GM19328 (cell line): ENCODE results near the gene FANCC.

Source experiments
- ATAC-seq: cut with Tn5 transposase; IDR thresholded peaks from one replicate; pipeline ENCODE4 v1.9.1; 2021; ENCODE audit warnings: mild to moderate bottlenecking, moderate library complexity; ENCODE audit not compliant: unreplicated experiment

The FANCC gene

DNA sequence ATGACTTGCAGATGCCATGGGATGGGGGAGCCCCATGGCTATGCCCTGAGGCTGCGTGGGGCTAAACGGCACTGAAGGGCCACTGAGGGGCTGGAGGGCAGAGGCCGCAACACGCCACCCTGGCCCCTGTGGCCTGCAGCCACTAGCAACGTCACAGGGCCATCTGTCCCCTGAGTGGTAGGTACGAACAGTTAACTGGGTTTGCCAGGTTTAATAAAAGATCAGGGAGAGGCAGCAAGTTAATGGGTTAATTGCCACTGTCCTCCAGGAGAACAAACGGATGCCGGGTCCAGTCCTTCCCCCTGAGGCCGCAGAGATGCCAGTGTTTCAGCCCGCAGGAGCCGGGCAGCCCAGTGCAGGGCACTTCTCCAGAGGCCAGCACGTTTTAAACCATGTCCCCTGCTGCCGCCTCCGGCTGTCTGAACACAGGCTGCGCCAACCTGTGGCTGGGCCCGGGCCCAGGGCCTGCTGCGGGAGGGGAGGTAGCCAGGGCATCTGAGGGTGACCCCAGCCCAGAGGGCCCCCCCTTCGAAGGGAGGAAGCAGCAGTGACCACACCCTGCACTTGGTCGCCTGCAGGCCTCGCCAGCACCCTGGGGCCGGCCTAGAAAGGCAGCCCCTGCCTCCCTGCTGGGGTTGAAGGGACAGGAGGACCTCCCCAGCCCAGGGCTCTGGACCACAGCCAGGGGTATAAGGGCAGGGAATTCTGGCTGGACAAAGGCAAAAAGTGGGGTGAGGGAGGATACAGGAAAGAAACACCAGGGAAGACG, 227.3 kb downstream of the FANCC start:
- ATAC-seq, result no peak

GRCh38 chr9:95089257-95090022, 228.1 kb downstream of the FANCC start:
- ATAC-seq, result no peak

- no peak for ATAC-seq
Observed at GRCh38 chr9:95088421-95089161, 228.9 kb downstream of the FANCC start.

GRCh38 chr9:95087659-95088242, 229.8 kb downstream of the FANCC start:
- ATAC-seq, result no peak

DNA sequence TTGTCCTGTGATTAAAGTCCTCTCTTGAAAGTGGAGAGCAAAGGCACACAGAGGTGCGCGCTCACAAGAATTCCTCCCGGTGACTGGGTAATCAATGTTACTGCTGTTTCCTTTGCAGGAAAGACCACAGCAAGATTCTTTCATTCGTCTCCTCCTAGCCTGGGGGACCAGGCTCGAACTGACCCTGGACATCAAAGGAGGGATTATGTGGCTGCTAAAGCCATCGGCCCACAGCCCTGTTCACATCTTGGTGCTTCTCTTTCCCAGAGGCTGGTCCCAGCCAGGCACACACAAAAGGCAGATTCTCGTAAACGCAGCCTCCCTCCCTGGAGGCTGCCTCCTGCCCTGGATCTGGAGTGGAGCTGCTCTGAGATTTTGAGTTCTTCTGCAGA, 230.9 kb downstream of the FANCC start:
- ATAC-seq, result no peak

- ATAC-seq, result no peak
Observed at GRCh38 chr9:95085861-95086563, 231.5 kb downstream of the FANCC start.

DNA sequence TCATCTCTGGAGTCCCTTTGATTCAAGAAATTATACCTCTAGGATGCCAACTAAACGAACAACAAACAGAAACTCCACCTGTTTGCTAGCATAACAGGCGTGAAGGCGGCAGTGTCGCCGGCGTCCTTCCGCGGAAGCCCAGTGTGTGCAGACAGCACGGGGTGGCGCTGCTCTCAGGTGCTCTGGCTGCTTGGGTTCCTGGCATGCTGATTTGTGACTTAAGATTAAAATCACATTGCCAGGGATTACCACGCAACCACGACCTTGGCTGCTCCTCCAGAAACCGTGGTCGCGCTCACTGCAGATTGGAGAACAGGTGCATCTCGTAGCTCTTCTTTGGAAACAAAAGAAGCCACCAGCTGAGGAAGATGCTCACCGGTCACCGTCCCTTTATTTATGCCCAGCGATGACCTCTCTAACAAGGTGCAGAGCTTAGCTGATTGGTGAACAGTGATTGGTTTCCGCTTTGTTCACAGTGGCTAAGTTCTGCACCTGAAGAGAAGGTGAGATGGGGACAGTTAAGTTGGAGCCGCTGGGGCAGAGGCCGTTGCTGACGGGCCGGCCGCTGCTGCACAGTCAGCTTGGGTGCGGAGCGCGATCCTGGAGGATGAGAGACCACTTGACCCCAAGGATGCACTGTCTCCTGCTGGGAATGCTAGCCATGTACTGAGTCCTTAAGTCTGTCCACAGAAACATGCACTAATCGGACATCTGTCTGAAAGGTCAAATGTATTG, 232.3 kb downstream of the FANCC start:
- no peak for ATAC-seq

DNA sequence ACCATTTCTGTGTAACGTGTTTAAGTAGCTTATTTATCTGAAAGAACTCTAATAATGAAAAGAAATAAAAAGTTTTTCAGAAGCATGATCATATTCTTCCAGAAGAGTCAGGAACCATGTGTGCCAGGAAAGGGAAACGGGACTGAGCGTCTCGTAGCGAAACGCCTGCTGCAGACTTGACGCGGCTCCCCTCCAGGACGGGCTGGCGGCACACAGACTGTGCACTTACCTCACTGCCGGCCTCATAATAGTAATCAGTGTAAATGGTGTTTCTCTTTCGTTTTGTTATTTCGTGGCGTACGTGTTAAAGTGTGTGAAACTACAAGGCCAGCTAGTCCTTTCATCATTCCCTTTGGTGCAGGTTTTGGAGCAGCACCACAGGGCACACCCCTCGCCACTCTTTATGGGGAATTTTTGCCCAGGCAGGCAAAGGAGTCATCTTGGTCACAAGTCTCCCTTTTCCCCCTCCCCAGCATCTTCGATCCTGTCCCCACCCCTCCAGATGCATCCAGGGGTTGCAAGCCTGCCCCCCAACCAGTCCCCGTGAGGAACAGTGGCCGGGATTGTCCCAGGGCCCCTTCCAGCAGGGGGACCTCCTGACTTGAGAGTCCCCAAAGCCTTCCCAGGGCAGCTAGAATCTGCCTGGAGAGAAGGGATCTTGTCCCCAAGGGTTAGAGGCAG, 233.1 kb downstream of the FANCC start:
- ATAC-seq, result no peak

DNA sequence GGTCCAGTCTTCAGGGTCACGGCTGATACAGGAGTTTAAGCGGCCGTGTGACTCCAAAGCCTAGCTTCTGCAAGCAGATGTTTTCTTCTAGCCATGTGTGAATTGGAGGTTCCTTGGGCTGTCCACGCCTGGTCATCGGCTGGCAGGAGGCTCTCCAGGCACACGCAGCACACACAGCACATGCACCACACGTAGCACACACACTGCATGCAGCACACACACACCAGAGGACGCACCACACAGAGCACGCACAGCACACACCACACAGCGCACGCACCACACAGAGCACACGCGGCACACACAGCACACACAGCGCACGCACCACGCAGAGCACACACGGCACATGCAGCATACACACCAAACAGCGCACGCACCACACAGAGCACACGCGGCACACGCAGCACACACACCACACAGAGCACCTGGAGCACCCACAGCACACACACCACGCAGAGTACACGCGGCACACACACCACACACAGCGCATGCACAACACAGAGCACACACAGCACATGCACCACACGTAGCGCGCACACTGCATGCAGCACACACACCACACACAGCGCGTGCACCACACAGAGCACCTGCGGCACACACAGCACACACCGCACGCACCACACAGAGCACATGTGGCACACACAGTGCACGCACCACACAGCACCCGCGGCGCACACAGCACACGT, 234.3 kb downstream of the FANCC start:
- ATAC-seq, result no peak

- no peak for ATAC-seq
Observed at GRCh38 chr9:95082401-95083084, 235.0 kb downstream of the FANCC start.

- ATAC-seq, result no peak
Observed at GRCh38 chr9:95081998-95082397, 235.5 kb downstream of the FANCC start.

DNA sequence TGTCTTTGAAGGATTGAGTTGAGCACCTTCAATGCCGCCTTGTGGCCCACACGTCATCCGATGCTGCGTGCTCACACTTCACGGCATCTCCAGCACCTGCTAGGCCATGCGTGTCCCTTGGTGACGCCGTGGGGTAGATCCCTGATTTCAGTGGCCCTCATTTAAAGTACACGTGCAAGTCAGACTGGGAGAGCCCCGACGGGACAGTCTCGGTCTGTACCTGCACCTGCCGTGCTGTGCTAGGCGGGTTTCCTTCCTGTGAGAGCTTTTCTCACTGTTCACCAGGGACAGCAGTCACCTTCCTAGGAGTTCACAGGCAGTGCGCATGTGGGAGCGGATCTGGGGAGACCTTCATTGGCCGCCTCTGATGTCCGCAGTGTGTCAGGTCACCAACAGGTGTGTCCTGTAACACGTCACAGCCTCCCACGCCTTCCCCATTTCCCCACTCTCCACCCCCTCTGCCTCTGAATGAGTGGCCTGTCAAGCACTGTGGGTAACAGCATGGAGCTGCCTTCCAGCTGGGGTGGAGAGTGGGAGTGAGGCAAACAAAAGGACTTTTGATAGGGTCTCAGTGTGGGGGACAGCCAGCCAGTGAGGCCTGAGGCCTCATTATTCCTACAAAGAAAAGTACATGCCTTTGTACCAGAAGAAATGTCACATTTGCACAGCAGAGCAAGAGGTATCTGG, 236.4 kb downstream of the FANCC start:
- ATAC-seq, result no peak

DNA sequence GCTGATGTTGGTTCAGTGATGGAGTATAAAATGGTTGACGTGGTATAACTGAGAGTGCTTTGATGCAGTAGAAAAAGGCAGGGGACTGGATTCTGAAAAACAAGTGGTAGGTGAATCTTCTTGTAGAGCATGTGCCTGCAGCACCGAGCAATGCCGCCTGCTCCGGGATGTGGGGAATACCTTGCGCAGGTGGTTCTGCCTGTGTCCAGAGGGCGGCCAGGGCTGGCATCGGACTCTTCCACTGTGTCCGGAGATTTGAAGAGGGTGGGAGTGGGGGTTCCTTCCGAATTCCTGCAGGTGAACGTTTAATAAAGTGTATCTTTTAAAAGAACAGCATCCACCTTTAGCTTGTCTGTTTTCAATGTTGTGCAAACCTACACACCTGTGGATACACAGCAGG, 238.0 kb downstream of the FANCC start:
- no peak for ATAC-seq

GRCh38 chr9:95078939-95079338, 238.6 kb downstream of the FANCC start:
- ATAC-seq, result no peak

- no peak for ATAC-seq
Observed at GRCh38 chr9:95078511-95078910, 239.0 kb downstream of the FANCC start.

- no peak for ATAC-seq
Observed at GRCh38 chr9:95077766-95078370, 239.6 kb downstream of the FANCC start.

- no peak for ATAC-seq
Observed at GRCh38 chr9:95077053-95077765, 240.3 kb downstream of the FANCC start.
